SK-N-SH treated with all-trans-retinoic acid at 6 μM for 48 hours (cell line): Measurements from ENCODE around the gene PLCH2.

Source experiments
- ARNTL ChIP-seq: fragments of 450-650 bp; formaldehyde crosslinking; IDR thresholded peaks from 2 replicates; pipeline ENCODE4 v1.5.0; 2020; ENCODE audit warnings: low read depth, mild to moderate bottlenecking, moderate library complexity, borderline replicate concordance
- CSDC2 ChIP-seq: fragments of 250-450 bp; sonication (Bioruptor Pico); IDR thresholded peaks from 2 replicates; pipeline ENCODE4 v1.5.0; 2020; ENCODE audit warnings: mild to moderate bottlenecking, moderate library complexity
- ESRRG ChIP-seq: fragments of 250-450 bp; sonication (Bioruptor Pico); IDR thresholded peaks from 2 replicates; pipeline ENCODE4 v1.6.1; 2021; ENCODE audit warnings: mild to moderate bottlenecking
- ZFP30 ChIP-seq: fragments of 450-650 bp; formaldehyde crosslinking; IDR thresholded peaks from 2 replicates; pipeline ENCODE4 v1.5.0; 2022; ENCODE audit warnings: mild to moderate bottlenecking, moderate library complexity
- ZNF565 ChIP-seq: fragments of 450-650 bp; formaldehyde crosslinking; conservative IDR thresholded peaks from 2 replicates; pipeline ENCODE4 v1.5.0; 2020; ENCODE audit warnings: low read depth, mild to moderate bottlenecking, moderate library complexity

DNA sequence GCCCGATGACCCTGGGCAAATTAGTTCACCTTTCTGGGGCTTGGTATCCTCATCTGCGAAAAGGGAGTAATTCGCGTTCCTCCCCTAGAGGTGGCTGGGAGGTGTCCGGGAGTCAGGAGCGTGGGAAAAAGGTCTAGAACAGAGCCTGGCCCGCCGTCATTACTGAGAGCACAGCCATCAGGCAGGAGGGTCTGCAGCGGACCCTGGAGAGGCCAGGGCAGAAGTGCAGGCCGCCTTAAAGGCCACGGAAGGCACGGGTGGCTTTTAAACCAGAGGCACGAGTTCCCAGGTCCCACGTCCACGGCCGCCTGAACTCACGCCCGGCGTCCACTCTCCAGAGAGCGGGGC, 49.5 kb downstream of the PLCH2 start:
- TF ChIP-seq ESRRG (CRISPR knock-in tag), result no peak
- no peak for TF ChIP-seq ARNTL (CRISPR knock-in tag)
- no peak for TF ChIP-seq ZNF565
- TF ChIP-seq ZFP30 (CRISPR knock-in tag), result no peak
- TF ChIP-seq CSDC2, result no peak
